NCI-H1417 (cell line): ENCODE data around the gene SCARB1.

ENCODE experiments used
- DNase-seq, 3 experiments: peaks; one replicate each; lab custom pipeline; 2025; lab: John Stamatoyannopoulos, UW

Gene SCARB1

DNA sequence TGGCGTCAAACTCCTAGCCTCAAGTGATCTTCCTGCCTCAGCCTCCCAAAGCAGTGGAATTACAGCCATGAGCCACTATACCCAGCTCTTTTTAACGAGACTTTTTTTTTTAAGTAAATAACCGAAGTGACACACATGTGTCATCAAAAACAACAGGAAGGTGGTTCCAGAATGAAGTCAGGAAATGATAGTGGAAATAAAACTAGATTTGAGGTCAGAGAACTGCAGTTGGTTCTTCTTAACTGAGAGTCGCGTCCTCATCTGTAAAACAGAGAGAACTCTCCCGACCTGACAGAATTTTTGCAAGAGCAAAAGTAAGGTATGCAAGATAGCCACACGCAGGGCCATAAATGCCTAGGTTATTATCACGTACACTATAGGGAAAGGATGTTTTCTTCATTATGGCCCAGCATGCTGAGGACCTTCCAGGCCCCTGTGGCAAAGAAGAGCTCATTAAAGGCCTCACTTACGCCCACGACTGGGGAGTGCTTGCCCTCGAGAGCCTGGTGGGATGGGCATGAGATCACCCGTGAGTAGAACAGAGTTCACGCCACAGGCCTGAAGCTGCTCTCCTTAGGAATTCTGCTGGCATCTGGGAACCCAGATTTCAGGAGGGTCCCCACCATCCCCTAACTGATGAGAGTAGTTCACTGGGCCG is 67.2 kb downstream of the SCARB1 start:
- DNase-seq = no peak

DNA sequence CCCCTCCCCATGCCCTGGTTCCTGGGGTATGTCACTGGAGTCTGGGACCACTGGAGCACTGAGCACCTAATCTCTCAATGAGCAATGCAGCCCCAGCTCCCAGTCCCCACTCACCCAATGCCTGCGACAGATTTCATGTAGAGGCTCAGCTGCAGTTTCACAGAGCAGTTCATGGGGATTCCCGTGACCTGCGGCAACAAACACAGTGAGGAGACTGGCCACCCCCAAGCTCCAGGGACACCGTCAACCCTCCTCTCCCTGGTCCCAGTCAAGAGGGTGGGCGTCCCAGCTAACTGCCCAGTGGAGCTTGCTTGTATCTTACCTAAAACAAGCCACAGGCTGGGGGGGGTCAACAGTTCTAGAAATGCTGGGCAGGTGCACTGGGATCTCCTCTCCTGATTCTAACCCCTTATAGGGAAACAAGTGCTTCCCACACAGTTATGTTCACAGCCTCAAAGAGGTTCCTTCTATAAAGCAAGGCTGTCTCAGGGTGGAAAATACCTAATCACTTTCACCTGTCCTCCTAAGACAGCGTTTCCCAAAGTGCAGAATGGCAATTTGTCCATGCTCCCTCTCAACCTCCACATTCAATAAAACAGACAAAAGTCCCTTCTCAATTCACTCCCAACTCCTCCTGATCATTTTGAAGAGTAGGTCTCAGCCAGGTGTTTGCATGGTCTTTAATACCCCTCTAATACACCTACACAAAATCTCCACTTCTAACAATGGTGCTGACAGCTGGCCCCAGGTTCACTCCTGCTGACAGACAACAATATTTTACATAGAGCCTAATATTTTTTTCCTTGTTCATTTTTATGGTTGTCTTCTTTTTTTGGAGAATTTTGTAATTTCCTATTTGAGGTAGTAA is 68.3 kb downstream of the SCARB1 start:
- DNase-seq = no peak

DNA sequence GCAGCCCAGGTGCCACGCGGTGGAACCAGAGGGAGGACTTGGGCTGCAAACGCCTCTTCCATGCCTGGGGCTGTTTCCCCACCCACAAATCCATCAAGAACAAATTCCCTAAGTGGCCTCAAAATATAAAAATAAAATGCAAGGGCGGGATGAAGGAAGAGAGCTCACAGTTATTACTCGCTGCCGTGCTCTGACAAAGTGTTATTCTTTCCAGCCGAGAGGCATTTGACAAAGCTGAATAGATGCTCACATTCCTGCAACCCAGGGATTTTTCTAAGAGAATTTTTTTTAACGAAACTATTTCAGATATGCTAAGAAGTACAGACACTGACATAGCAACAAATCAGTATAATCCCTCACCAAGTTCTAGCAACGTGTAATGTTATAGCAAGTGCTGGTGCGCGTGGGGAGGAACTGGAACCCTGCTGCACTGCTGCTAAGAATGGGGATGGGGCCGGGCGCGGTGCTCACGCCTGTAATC is 70.7 kb downstream of the SCARB1 start:
- DNase-seq = no peak

DNA sequence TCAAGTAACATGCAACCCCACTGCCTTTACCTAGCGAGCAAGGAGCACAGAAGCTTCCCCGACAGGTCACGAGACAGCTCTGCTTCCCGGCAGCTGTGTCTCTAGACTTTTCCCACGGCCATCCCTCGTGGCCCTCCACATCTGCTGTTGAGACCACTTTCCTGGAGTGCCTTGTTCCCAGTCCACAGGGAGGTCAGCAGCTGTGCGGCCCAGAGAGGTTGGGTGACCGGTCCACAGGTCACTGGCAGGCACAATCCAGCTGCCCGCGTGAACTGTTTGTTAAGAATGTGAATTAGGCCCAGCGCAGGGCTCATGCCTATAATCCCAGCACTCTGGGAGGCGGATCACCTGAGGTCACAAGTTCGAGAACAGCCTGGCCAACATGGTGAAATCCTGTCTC is 71.5 kb downstream of the SCARB1 start:
- no peak for DNase-seq

DNA sequence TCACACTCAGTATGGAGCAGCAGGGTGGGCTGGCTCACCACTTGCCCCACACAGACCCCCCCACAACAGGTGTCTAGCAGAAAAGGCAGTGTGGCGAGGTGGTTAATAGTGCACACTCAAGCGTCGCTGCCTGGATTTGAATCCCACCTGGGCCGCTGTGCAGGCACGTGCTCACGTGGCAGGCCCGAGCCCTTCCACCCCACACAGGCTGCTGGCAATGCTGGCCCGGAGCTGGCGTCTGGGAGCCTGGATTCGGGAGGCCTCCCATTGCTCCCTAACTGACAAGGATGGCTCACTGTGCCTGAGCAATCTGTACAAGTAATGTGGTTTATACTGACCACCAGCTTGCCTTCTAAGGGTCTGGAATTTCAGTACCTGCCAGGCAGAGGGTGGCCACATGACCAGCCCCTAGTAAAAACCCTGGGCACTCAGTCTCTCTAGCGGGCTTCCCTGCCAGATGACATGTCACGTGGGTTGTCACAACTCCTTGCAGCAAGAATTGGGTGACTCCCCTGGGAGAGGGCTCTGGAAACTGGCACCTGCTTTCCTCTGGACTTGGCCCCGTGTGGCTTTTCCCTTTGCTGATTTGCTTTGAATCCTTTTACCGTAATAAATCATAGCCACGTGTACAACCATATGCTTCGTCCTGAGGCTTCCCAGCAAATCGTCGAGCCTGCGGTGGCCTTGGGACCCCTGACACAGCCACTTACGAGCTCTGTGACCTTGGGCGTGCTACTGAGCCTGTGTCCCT is 72.8 kb downstream of the SCARB1 start:
- DNase-seq = peak; percentile 14 to 77 (median 64)

DNA sequence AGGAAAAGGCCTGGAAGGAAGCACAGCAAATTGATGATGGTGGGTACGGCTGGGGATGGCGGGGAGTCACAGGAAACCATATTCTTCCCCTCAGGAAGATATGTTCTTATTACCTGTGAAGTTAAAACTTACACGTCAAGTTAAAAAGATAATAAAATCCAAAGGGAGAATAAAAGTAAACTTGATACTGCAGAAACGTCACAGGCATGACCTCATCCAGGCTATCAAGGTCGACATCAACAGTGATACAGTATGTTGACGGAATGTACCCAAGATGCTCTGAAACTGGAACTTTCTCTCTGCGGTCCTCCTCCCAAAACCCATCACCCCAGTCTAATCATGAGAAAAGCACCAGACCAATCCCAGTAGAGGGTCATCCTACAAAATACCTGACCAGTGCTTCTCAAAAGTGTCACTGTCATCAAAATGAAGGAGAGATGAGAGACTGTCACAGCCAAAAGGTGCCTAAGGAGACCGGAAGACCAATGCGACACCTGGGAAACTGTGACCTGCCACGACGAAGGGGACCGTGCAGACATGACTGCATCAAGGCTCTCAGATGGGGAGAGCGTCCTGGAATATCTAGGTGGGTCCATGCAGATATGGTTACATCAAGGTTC is 74.6 kb downstream of the SCARB1 start:
- no peak for DNase-seq

DNA sequence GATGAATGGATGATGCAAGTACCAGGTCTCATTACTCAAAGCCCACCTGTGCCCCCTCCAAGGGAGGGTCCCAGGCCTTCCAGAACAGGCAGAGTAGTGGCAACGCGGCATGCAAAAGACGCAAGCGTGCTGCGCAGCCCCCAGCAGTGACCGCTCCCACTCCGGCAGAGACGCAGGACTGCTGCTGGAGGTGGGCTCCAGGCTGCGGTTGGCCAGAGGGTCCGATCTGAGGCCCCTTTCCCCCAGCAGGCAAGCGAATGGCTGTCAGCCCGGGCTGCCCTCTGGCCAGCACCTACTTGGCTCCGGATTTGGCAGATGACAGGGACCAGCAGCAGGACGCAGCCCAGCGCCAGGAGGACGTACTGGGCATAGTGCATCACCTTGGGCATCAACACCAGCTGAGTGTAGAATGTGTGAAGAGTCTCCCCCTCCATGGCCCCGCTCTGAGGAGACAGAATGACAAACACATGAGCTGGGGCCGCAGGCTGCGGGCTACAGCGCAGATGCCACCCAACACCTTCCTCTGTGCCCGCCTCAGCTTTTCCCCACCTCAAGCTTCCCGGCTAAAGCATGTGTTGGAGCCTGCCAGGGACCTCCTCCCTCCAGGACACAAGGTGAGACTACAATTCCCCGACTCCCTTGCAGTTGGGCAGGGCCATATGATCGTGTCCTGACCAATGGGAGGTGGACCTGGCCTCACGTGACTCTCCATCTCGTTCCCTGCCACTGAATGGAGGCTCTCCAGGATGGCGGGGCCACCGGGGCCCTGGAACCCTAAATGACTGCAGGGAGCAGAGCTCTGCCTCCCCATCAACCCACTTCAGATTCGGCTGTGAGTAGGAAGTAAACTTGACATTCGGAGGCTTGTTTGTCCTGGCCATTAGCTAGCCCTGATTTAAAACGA is 77.4 kb downstream of the SCARB1 start:
- DNase-seq = peak; percentile 93 to 97 (median 95)

DNA sequence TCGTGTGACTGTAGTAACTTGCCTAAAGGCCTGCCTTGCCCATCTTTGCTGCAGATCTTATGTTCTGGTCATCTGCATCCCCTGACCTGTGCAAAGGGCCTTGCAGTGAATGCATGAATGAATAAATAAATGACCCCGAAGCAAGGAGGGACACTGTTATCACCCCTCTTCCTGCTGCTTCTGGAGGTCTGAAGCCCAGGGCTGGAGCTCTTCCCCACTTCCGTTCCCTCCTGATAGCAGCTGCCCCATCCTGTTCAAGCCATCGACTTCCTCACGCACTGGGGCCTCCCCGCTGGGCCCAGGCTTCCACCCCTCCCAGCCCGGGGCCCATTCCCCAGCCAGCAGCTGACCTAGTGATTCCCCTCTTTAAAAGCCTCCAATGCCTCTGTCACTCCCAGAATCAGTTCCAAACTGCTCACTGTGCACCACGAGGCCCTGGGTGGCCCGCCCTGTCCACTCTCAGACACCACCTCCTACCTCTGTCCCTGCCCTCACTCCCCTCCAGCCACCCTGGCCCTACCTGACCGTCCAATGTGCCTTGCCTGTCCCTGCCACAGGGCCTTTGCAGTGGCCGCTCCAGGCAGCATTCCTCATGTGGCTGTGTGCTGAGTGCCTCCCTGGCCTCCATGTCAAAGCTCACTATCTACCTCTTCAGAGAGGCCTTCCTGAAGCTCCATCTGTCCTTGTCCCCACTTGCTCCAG is 78.6 kb downstream of the SCARB1 start:
- no peak for DNase-seq

DNA sequence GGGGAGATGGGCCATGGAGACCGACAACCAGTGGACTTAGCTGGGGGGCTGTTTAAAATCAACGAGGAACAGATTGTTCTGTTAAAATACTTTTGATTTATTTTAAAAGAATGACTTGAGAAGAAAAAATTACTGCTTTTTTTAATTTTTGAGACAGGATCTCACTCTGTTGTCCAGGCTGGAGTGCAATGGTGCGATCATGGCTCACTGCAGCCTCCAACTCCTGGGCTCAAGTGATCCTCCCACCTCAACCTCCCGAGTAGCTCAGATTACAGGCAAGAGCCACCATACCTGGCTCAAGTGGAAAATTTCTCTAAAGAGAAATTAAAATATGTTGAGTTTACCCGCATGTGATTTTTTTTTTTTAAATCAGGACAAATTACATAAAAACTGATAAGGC is 80.6 kb downstream of the SCARB1 start:
- DNase-seq = no peak

DNA sequence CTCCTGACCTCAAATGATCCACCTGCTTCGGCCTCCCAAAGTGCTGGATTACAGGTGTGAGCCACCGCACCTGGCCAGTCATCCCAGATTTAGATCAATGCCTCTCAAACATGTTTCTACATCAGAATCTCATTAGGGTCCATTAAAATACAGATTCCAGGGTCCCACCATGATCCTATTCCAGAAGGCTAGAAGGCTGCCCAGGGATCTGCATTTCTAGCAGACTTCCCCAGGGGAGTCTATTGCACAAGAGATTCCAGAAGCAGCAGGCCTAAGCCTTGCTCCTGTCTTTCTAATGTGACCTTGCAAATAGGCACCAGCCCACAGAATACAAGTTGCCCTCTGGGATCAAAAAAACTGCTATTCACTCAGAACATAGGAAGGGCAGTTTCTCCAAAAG is 81.5 kb downstream of the SCARB1 start:
- no peak for DNase-seq

DNA sequence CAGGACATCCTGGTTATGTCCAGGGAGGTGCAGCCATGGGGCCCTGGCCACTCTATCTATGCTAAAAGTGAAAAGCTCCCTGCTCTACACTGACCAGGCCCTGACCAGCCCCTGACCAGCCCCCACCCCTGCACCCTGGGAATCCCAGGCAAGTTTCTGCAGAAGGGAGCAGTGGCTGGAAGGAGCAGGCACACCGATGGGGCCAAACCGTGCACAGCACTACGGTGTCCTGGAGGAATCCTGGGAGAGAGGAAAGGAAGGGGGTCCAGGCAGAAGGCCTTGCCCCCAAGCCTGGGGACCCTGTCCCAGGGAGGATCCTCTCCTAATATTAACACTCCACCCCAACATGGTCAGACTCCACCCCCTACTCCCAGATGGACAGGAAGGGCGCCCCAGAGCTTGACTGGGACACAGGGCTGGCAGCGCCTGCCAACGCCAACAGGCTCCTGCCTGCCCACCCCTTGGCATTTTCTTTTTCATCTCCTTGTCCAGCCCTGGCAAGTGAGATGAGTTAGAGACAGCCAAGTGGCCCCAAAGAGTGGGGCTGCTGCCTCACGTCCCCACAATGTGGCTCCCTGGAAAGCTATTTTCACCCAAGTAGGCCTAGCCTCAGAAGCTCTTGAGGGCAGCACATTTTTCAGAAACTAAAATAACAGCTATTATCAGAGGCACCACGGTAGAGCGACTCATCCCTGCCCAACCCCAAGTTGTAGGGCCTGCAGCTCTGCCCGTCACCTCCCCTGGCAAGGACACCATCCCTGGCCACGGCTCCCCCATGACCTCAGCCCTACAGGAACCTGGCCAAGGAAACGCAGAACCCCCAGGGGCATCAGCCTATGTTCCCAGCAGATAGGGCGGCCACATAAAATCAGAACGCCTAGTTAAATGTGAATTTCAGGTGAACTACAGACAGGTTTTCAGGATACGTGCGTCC is 82.6 kb downstream of the SCARB1 start:
- no peak for DNase-seq

DNA sequence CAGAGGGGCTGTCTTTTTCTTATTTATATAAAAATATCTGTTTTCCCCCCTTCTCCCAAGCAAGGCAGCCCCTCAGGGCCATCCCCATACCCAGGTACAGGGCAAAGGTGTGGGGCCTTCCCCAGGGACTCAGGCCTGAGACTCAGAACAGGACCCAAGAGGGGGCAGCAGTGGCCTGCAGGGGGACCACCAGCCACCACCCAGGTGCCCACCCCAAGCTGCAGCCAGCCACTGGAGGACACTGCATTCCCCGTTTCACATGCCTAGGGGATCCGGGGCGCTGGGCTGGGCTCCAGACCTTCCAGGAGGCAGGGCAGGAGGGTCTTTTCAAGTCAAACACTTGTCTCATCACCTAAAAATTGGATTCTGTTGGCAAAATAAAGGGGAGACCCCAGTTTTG is 83.3 kb downstream of the SCARB1 start:
- no peak for DNase-seq

DNA sequence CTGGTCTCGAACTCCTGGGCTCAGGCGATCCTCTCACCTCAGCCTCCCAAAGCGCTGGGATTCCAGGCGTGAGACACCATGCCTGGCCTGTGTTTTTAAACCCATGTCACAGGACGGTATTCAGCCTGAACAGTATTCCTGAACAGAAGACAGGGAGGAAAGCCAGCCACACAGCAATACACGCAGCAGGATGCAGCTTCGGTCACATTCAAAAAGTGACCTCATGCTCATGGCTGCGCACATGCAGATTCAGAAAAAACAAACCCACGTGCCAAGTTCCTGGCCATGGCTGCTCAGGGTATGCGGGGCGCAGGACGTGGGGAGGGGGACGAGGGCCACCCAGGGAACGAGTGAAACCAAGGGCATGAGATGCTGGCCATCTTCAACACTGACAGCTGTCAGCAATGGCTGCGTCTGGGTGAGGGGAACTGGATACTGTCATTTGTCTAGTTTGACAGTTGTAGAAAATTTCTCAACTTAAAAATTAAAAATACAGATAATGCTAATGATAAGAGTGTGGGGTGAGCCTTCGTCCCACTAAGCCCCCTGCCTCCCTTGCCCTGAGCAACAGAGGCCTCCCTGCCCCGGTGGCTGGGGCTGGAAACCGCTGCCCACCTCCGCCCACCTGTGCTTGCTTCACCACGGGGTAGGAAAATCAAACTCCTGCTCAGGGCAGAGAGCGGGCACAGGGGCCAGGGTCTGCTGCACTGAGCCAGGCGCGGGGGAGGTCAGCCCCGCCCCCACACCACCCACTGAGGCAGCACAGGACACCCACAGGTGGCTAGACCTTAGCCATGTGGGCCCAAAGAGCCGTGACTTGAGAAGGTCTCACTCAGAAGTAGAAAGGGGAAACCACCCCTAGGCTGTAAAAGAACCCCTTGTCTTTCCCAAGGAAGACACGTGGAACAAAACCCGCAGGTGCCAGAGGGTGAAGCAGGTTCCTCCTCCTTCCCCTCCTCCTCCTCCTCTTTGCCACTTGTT is 84.2 kb downstream of the SCARB1 start:
- DNase-seq = no peak

DNA sequence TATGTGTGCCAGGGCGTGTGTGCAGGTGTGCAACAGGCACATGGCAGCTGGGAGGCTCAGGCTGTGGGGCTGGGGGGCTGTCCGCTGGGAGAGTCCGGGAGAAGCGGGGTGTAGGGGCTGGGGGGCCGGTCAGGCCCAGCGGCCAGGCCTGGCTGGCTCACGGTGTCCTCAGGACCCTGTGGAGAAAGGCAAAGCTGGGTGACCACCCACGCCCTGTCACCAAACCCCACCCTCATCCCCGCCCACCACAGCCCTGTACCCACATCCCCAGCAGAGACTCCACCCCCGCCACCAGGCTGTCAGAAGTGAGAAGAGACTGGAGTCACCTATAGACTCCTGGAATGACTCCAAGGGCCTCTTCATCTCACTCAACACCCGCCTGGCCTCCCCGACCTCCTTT is 85.3 kb downstream of the SCARB1 start:
- DNase-seq = no peak

DNA sequence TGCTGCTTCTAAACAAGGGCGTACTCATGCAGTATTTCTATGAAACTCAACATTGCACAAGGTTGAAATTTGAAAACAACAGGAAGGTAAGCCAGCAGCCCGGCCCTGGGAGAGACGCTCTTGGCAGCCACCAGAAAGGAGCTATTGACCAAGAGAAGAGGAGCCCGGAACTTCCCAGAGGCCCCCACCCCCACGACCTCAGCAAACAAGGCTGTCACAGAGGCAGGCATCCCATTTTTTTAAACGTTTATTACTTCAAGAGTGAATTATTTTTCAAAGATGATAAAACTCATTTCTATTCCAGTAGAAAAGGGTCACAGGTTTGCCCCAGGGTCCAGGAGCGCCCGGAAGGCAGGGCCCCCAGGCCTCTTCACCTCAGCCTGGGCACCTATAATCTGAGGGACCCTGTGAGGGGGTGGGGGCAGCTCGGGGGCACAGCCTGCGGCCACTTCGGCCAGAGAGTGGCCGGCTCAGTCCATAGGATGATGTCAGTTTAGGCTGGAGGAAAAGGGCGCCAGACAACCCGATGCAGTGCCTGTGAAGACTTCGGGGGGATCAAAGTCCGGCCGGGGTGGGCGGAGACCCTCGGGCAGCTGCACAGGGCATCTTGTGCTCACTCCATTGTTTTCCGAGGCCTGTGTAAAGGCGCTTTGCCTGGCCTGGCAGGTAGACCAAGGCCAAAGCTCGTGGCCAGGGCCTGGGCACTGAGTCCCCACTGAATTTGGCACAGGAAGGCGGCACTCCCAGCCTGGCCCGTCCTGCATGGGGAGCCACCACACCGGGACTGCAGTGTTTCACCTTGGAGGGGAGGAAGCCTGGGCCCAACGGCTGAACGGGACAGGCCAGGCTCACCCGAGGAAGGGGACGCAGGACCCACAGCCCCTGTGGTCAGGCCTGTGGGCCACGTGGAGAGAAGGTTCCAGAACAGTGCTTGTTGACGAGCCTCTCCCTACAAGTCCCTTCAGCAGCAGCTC is 86.0 kb downstream of the SCARB1 start:
- DNase-seq = no peak

DNA sequence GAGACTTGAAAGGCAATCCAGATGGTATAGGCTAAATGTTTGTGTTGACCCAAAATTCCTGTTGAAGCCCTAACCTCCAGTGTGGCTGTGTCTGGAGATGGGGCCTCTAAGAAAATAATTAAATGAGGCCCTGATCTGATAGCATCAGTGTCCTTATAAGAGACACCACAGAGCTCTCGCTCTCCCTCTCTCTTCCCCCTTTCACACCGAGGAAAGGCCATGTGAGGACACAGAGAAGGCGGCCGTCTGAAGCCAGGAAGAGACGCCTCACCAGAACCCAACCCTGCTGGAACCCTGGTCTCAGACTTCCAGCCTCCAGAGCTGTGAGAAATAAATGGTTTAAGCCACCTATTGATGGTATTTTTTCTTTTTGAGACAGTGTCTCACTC is 87.5 kb downstream of the SCARB1 start:
- DNase-seq = no peak
